ENCODE data around the gene CREB3L2. TPM values are rescaled to one million over a fixed set of nuclear protein-coding genes. Genes with fewer than 3 reads are reported as not detected.

CREB3L2 gene
- total and polyA plus RNA-seq, 8 donors: 6.6 to 38.4 (median 32.2) TPM

- ATAC-seq (no peak), FAIRE-seq (no peak), DNase-seq (no peak)
These were observed 11.5 kb downstream of the CREB3L2 start for GRCh38 chr7:137990251-137990941.

GRCh38 chr7:137989590-137989989 is 12.3 kb downstream of the CREB3L2 start:
- FAIRE-seq (no peak), DNase-seq (no peak), ATAC-seq (no peak)
- TF ChIP-seq CTCF (IDR thresholded peaks at IDR 0.05): no peak
- Histone ChIP-seq H3K27ac (no peak overlapping the region), H3K4me3 (no peak overlapping the region), H3K9me3 (no peaks in the 10 kb centered on the region), H3K27me3 (no peaks in the 10 kb centered on the region), H3K4me1 (peaks cover 36 to 59% (median 43%) of the 10 kb centered on the region in 3 donors), H3K36me3 (no peaks in the 10 kb centered on the region)
- intact Hi-C loops (cut with DNase I): no loop called here
- WGBS, 2 donors: 77 to 83% methylated on average over 4 of the region's 4 CpGs

More at GRCh38 chr7:137990251-137990941, 11.5 kb downstream of the CREB3L2 start:
- Histone ChIP-seq H3K4me3 (no peak overlapping the region), H3K4me1 (peaks cover 36 to 59% (median 43%) of the 10 kb centered on the region in 3 donors), H3K27me3 (no peaks in the 10 kb centered on the region), H3K27ac (peak overlapping the region in 2 of 4 donors; percentile 3 to 55), H3K9me3 (no peaks in the 10 kb centered on the region), H3K36me3 (no peaks in the 10 kb centered on the region)
- 62 to 74% methylated on average over 5 of the region's 5 CpGs for WGBS, 2 donors
- intact Hi-C loops (cut with DNase I): no loop called here
- no peak for TF ChIP-seq CTCF (IDR thresholded peaks at IDR 0.05)

GRCh38 chr7:137989094-137989493 is 12.8 kb downstream of the CREB3L2 start:
- Histone ChIP-seq H3K9me3 (no peaks in the 10 kb centered on the region), H3K27ac (no peak overlapping the region), H3K27me3 (no peaks in the 10 kb centered on the region), H3K4me3 (no peak overlapping the region), H3K36me3 (no peaks in the 10 kb centered on the region), H3K4me1 (peaks cover 36 to 57% (median 43%) of the 10 kb centered on the region in 3 donors)
- no peak for TF ChIP-seq CTCF (IDR thresholded peaks at IDR 0.05)
- peak in 2 of 4 donors; percentile 10 to 33 for ATAC-seq
- FAIRE-seq: no peak
- 78 to 88% methylated on average over 7 of the region's 7 CpGs for WGBS, 2 donors
- no peak for DNase-seq
- intact Hi-C loops (cut with DNase I): no loop called here

GRCh38 chr7:137987968-137988367 is 13.9 kb downstream of the CREB3L2 start:
- 47 to 55% methylated on average over 4 of the region's 4 CpGs for WGBS, 2 donors
- intact Hi-C loops (cut with DNase I): no loop called here
- Histone ChIP-seq H3K27me3 (no peaks in the 10 kb centered on the region), H3K27ac (no peak overlapping the region), H3K9me3 (no peaks in the 10 kb centered on the region), H3K4me3 (no peak overlapping the region), H3K36me3 (no peaks in the 10 kb centered on the region), H3K4me1 (peaks cover 30 to 54% (median 39%) of the 10 kb centered on the region in 3 donors)
- no peak for TF ChIP-seq CTCF (IDR thresholded peaks at IDR 0.05)
- peak in 1 of 4 donors; percentile 6 for ATAC-seq
- no peak for DNase-seq
- no peak for FAIRE-seq

GRCh38 chr7:137987563-137987962 is 14.3 kb downstream of the CREB3L2 start:
- Histone ChIP-seq H3K9me3 (no peaks in the 10 kb centered on the region), H3K36me3 (no peaks in the 10 kb centered on the region), H3K4me1 (peaks cover 26 to 50% (median 37%) of the 10 kb centered on the region in 3 donors), H3K27me3 (no peaks in the 10 kb centered on the region), H3K27ac (no peak overlapping the region), H3K4me3 (no peak overlapping the region)
- TF ChIP-seq CTCF (IDR thresholded peaks at IDR 0.05): no peak
- FAIRE-seq (no peak), DNase-seq (no peak), ATAC-seq (no peak)
- intact Hi-C loops (cut with DNase I): no loop called here
- 85 to 89% methylated on average over 5 of the region's 5 CpGs for WGBS, 2 donors
